IMR-90 (cell line): ENCODE measurements around the gene ERN1.

Experiments used
- POLR2A ChIP-seq: IDR thresholded peaks from 2 replicates; pipeline ENCODE4 v1.6.1; 2012; ENCODE audit warnings: mild to moderate bottlenecking, low read depth, low read length
- RAD21 ChIP-seq: IDR thresholded peaks from 2 replicates; pipeline ENCODE4 v1.6.1; 2012; ENCODE audit warnings: low read length, improper control_type of control experiment
- TF ChIP-seq, protein P1 (sequence below): conservative IDR thresholded peaks from 2 replicates; pipeline ENCODE4 v1.5.1; 2012; ENCODE audit warnings: mild to moderate bottlenecking, low read depth, low read length, improper control_type of control experiment

GRCh38 chr17:64117981-64118979 lies 11.7 kb downstream of the ERN1 start:
- TF ChIP-seq, protein P1, sequence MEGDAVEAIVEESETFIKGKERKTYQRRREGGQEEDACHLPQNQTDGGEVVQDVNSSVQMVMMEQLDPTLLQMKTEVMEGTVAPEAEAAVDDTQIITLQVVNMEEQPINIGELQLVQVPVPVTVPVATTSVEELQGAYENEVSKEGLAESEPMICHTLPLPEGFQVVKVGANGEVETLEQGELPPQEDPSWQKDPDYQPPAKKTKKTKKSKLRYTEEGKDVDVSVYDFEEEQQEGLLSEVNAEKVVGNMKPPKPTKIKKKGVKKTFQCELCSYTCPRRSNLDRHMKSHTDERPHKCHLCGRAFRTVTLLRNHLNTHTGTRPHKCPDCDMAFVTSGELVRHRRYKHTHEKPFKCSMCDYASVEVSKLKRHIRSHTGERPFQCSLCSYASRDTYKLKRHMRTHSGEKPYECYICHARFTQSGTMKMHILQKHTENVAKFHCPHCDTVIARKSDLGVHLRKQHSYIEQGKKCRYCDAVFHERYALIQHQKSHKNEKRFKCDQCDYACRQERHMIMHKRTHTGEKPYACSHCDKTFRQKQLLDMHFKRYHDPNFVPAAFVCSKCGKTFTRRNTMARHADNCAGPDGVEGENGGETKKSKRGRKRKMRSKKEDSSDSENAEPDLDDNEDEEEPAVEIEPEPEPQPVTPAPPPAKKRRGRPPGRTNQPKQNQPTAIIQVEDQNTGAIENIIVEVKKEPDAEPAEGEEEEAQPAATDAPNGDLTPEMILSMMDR = no peak
- TF ChIP-seq POLR2A = no peak
- no peak for TF ChIP-seq RAD21
